Measurements from ENCODE around the gene ATAD3B.
"Not testable (repeated sequence)": the region's sequence is repeated elsewhere in the genome, so short reads cannot be mapped to it uniquely, and the experiment has no call there.

DNA sequence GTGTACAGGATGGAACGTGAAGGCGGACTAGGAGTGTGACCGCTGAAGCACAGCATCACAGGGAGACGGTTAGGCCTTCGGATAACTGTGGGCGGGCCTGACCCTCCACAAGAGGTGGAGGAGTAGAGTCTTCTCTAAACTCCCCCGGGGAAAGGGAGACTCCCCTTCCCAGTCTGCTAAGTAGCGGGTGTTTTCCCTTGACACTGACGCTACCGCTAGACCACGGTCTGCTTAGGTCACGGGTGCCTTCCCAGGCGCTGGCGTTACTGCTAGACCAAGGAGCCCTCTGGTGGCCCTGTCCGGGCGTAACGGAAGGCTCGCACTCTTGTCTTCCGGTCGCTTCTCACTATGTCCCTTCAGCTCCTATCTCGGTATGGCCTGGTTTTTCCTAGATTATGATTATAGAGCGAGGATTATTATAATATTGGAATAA lies 33.8 kb downstream of the ATAD3B start:
- TF ChIP-seq POLR2AphosphoS5 (IDR thresholded peaks at IDR 0.05; ENCODE audit: borderline replicate concordance, low read depth, low read length); EZH2 (IDR thresholded peaks at IDR 0.05); FOXP2 (optimal IDR thresholded peaks at IDR 0.05; ENCODE audit: control extremely low read depth, extremely low read length, insufficient read depth): not testable (repeated sequence)
